GM23248 (cell line): ENCODE results near the gene EXOSC2. TPM values are rescaled to one million over a fixed set of nuclear protein-coding genes. Genes with fewer than 3 reads are reported as not detected.
A peak's percentile ranks its signal among the peaks of the same experiment; 100 is the strongest.

Experiments
- DNase-seq: peaks from one replicate; pipeline ENCODE4 v3.0.0-alpha.2; 2015
- H2AFZ ChIP-seq: fragments of 200-600 bp; sonication (generic); 2 replicates; pipeline ENCODE4 v1.6.1; 2016; ENCODE audit warnings: antibody characterized with exemption
- H3F3A ChIP-seq: fragments of 200-600 bp; sonication (generic); 2 replicates; pipeline ENCODE4 v1.6.1; 2016; ENCODE audit warnings: mild to moderate bottlenecking, antibody characterized with exemption, mixed run types; ENCODE audit not compliant: insufficient read depth
- H3K27ac ChIP-seq: fragments of 200-600 bp; sonication (generic); 2 replicates; pipeline ENCODE4 v1.5.1; 2016; ENCODE audit warnings: mild to moderate bottlenecking
- H3K27me3 ChIP-seq: fragments of 200-600 bp; sonication (generic); replicated peaks from 2 replicates; pipeline ENCODE4 v1.6.1; 2016; ENCODE audit warnings: mild to moderate bottlenecking; ENCODE audit not compliant: insufficient read depth
- H3K36me3 ChIP-seq: fragments of 200-600 bp; sonication (generic); 2 replicates; pipeline ENCODE4 v1.6.1; 2016; ENCODE audit warnings: low read depth, mild to moderate bottlenecking
- H3K4me1 ChIP-seq: fragments of 200-600 bp; sonication (generic); 2 replicates; pipeline ENCODE4 v1.6.1; 2016; ENCODE audit warnings: mild to moderate bottlenecking; ENCODE audit not compliant: insufficient read depth
- H3K4me2 ChIP-seq: fragments of 200-600 bp; sonication (generic); one replicate; pipeline ENCODE4 v1.6.1; 2016; ENCODE audit warnings: mild to moderate bottlenecking; ENCODE audit not compliant: unreplicated experiment
- H3K4me3 ChIP-seq: fragments of 200-600 bp; sonication (generic); 2 replicates; pipeline ENCODE4 v1.5.1; 2016; ENCODE audit warnings: mild to moderate bottlenecking
- H3K79me2 ChIP-seq: fragments of 200-600 bp; sonication (generic); 2 replicates; pipeline ENCODE4 v1.6.1; 2016; ENCODE audit warnings: mild to moderate bottlenecking; ENCODE audit not compliant: insufficient read depth
- H3K9ac ChIP-seq: fragments of 200-600 bp; sonication (generic); 2 replicates; pipeline ENCODE4 v1.6.1; 2016; ENCODE audit warnings: mild to moderate bottlenecking
- H3K9me2 ChIP-seq: fragments of 200-600 bp; sonication (generic); 2 replicates; pipeline ENCODE4 v1.6.1; 2016; ENCODE audit warnings: mixed run types, mild to moderate bottlenecking, moderate library complexity; ENCODE audit not compliant: insufficient read depth
- H3K9me3 ChIP-seq: fragments of 200-600 bp; sonication (generic); one replicate; pipeline ENCODE4 v1.6.1; 2017; ENCODE audit warnings: low read depth
- H4K20me1 ChIP-seq: fragments of 200-600 bp; sonication (generic); 2 replicates; pipeline ENCODE4 v1.6.0; 2016; ENCODE audit not compliant: insufficient read depth
- EZH2 ChIP-seq: fragments of 200-600 bp; sonication (generic); IDR thresholded peaks from 2 replicates; pipeline ENCODE4 v1.6.1; 2018; ENCODE audit warnings: antibody characterized with exemption, mild to moderate bottlenecking; ENCODE audit not compliant: insufficient read depth, poor library complexity, severe bottlenecking
- EZH2phosphoT487 ChIP-seq: fragments of 200-600 bp; sonication (generic); IDR thresholded peaks from 2 replicates; pipeline ENCODE4 v1.6.1; 2018; ENCODE audit warnings: antibody characterized with exemption, moderate library complexity, mild to moderate bottlenecking, low read depth; ENCODE audit not compliant: insufficient read depth
- WGBS, 2 experiments: methylation state at CpG; one replicate each; pipeline ENCODE4 v1.1.6; 2015 to 2017; ENCODE audit warnings: low lambda C conversion rate in 2 of 2, low coverage in 1 of 2; ENCODE audit errors: missing lambda C conversion rate in 2 of 2; 5-methylcytosine and 5-hydroxymethylcytosine counted together
- in situ Hi-C: fragments of 300-500 bp; cut with MboI; formaldehyde crosslinking; loops from 2 replicates; pipeline ENCODE4 v1.15.0; 2020
- polyA plus RNA-seq: library from polyadenylated mRNA; unstranded; fragments of >200 nt; fragmentation: Nextera tagmentation; extraction: Ambion mirVana; gene quantifications from 2 replicates; pipeline ENCODE4 v1.2.1, GENCODE V29; 2016
- total RNA-seq: library from RNA; depleted of rRNA; stranded (reverse); fragments of >200 nt; shearing (Covaris generic); gene quantifications from 2 replicates; pipeline ENCODE4 v1.2.3, GENCODE V29; 2014

The EXOSC2 gene
- total and polyA plus RNA-seq, 2 experiments from 2014 or later, result 17.2 to 21.6 TPM

DNA sequence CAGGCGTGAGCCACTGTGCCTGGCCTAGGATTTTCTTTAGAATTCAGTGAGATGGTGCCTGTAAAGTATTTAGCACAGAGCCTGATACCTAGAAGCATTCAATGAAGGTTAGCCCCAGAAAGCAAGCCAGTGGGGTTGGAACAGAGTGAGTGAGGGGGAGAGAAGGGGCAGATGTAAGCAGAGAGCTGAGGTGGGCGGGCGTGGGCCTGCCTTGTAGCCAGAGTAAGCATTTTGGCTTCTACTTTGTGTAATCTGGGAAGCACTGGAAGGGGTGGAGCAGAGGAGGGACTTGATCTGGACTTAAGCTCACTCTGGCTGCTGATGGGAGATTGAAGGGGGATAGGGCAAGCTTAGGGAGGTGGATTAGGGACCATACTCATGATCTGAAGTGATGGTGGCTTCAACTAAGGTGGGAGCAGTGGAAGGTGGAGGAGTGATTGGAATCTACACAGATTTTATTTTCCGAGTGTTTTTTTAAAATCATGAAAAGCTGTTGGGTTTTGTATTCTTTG is 2.6 kb downstream of the EXOSC2 start:
- H3F3A ChIP-seq, result peaks cover 14% of the 10 kb centered on the region
- no peaks in the 10 kb centered on the region for H3K9me2 ChIP-seq
- no peaks in the 10 kb centered on the region for H4K20me1 ChIP-seq
- H3K9ac ChIP-seq, result no peak overlapping the region
- in situ Hi-C loops, result loop anchor here (25.0 kb wide), 1 partner anchor 584 kb away; no protein-coding TSS in a partner anchor
- peaks cover 21% of the 10 kb centered on the region for H3K4me1 ChIP-seq
- no peak overlapping the region for H3K27ac ChIP-seq
- no peak overlapping the region for H3K4me3 ChIP-seq
- DNase-seq, result no peak
- no peak overlapping the region for H2AFZ ChIP-seq
- TF ChIP-seq EZH2phosphoT487 (no peak), EZH2 (no peak)
- WGBS, 2 experiments, result 90 to 96% methylated on average over 4 of the region's 4 CpGs
- no peaks in the 10 kb centered on the region for H3K27me3 ChIP-seq
- H3K79me2 ChIP-seq, result peaks cover 54% of the 10 kb centered on the region
- H3K4me2 ChIP-seq, result no peak overlapping the region
- H3K36me3 ChIP-seq, result peaks cover 16% of the 10 kb centered on the region
- no peaks in the 10 kb centered on the region for H3K9me3 ChIP-seq

DNA sequence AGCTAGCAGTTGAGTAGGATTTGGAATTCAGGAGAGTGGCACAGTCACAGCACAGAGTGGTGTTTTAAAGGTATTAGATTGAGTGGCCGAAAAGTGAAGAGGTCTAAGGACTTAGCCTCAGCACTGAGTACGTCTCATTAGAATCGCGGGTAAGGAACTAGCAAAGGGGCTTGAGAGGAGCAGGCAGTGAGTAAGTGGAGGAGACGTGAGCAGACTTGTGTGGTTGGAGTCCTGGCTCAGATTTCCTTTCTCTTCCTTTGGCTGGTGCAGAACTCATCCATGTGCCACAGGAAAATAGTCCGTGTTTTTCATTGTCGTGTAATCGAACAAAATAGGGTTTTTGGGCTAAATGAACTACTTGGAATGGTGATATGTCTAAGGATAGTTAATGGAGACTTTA is 3.4 kb downstream of the EXOSC2 start:
- Histone ChIP-seq H4K20me1 (no peaks in the 10 kb centered on the region), H3K4me2 (no peak overlapping the region), H2AFZ (no peak overlapping the region), H3K9ac (no peak overlapping the region), H3K9me2 (no peaks in the 10 kb centered on the region), H3K79me2 (peaks cover 54% of the 10 kb centered on the region), H3K27ac (no peak overlapping the region), H3K27me3 (no peaks in the 10 kb centered on the region), H3K9me3 (no peaks in the 10 kb centered on the region), H3F3A (peaks cover 14% of the 10 kb centered on the region), H3K4me3 (no peak overlapping the region), H3K4me1 (peaks cover 21% of the 10 kb centered on the region), H3K36me3 (peaks cover 23% of the 10 kb centered on the region)
- TF ChIP-seq EZH2, result no peak
- no peak for TF ChIP-seq EZH2phosphoT487
- WGBS, 2 experiments, result 90 to 91% methylated on average over 8 of the region's 8 CpGs
- in situ Hi-C loops, result loop anchor here (25.0 kb wide), 1 partner anchor 585 kb away; no protein-coding TSS in a partner anchor
- DNase-seq, result no peak

DNA sequence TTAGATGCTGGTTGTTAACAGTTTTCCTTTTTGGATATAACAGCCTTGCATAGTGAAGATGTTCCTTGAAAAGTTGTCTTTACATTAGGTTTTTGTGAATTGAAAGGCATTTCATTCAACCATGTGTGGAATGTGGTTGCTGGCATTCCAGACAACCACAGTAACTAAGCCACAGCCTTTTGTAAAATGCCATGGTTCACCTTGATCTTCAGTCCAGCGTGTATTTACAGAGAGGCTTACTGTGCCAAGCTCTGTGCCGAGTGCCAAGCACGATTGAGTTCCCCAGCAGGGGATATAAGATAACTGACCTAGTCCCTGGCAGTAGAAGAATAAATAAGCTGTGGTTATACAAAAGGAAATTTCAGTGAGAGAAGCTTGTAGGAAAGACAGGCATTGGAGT is 4.9 kb downstream of the EXOSC2 start:
- H3K79me2 ChIP-seq, result peaks cover 61% of the 10 kb centered on the region
- H3K9me3 ChIP-seq, result no peaks in the 10 kb centered on the region
- H3K9ac ChIP-seq, result peak overlapping the region; percentile 13; the same call in 1 of the 2 replicates
- WGBS, 2 experiments, result 49% methylated on average over 3 of the region's 3 CpGs
- H4K20me1 ChIP-seq, result no peaks in the 10 kb centered on the region
- H3K27ac ChIP-seq, result no peak overlapping the region
- H3K9me2 ChIP-seq, result no peaks in the 10 kb centered on the region
- TF ChIP-seq EZH2phosphoT487 (no peak), EZH2 (no peak)
- H3K4me1 ChIP-seq, result peaks cover 21% of the 10 kb centered on the region
- in situ Hi-C loops, result loop anchor here (25.0 kb wide), 1 partner anchor 586 kb away; no protein-coding TSS in a partner anchor
- H3K4me2 ChIP-seq, result peak overlapping the region; percentile 64
- H3K36me3 ChIP-seq, result peaks cover 33% of the 10 kb centered on the region
- H3F3A ChIP-seq, result peaks cover 14% of the 10 kb centered on the region
- H3K4me3 ChIP-seq, result no peak overlapping the region
- peak; percentile 40 for DNase-seq
- no peaks in the 10 kb centered on the region for H3K27me3 ChIP-seq
- H2AFZ ChIP-seq, result no peak overlapping the region

DNA sequence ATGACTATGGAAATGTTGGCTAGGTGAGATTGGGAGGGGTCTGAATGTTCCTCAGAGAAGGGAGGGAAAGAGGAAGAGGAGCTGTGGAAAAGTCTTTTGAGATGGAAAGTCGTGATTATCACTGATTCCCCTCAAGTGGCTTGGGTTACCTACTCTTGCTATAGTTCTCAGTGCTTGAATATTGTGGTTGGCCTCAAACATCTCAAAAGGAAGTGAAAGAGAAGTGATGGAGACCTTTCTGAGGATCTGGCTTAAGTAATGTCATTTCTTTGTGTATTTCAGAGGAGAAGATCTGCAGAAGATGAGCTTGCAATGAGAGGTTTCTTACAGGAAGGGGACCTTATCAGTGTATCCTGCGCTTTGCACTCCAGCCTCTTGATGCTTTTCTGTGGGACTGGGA is 5.5 kb downstream of the EXOSC2 start:
- Histone ChIP-seq H3K4me1 (peaks cover 21% of the 10 kb centered on the region), H3K27me3 (no peaks in the 10 kb centered on the region), H2AFZ (no peak overlapping the region), H3K36me3 (peaks cover 38% of the 10 kb centered on the region), H3K9ac (peak overlapping the region; percentile 13; the same call in 1 of the 2 replicates), H4K20me1 (no peaks in the 10 kb centered on the region), H3K79me2 (peaks cover 56% of the 10 kb centered on the region), H3F3A (peaks cover 15% of the 10 kb centered on the region), H3K9me2 (no peaks in the 10 kb centered on the region), H3K4me2 (no peak overlapping the region), H3K4me3 (no peak overlapping the region), H3K27ac (no peak overlapping the region), H3K9me3 (no peaks in the 10 kb centered on the region)
- in situ Hi-C loops, result loop anchor here (25.0 kb wide), 1 partner anchor 587 kb away; no protein-coding TSS in a partner anchor
- WGBS, 2 experiments, result 78 to 82% methylated on average over 2 of the region's 2 CpGs
- no peak for DNase-seq
- TF ChIP-seq EZH2, result no peak
- no peak for TF ChIP-seq EZH2phosphoT487
